Mesenteric fat pad (tissue), 1 donor: Measurements from ENCODE around the gene GRIA3. TPM values are rescaled to one million over a fixed set of nuclear protein-coding genes. Genes with fewer than 3 reads are reported as not detected.
"Not testable (repeated sequence)": the region's sequence is repeated elsewhere in the genome, so short reads cannot be mapped to it uniquely, and the experiment has no call there.

Source experiments
- DNase-seq: peaks from one replicate; pipeline ENCODE4 v3.0.0-alpha.2; 2020; ENCODE audit warnings: low spot score
- total RNA-seq: library from RNA; stranded (reverse); fragmentation: NEBNext Ultra II Directional; extraction: Animal tissue kit (Norgen Biotek cat#: 25700); gene quantifications from one replicate; pipeline ENCODE4 v1.2.1, GENCODE V29; 2021
- donor health status: DM: yes; HTN: yes; CAD: no.

Gene GRIA3
- total RNA-seq, 1 donor from 2014 or later = 0.71 TPM

GRCh38 chrX:123339221-123339905 lies 155.3 kb downstream of the GRIA3 start:
- no peak for DNase-seq

- no peak for DNase-seq
Observed at GRCh38 chrX:123340696-123341095, 156.6 kb downstream of the GRIA3 start.

- DNase-seq = no peak
Observed at GRCh38 chrX:123348468-123348867, 164.4 kb downstream of the GRIA3 start.

GRCh38 chrX:123350226-123350625 lies 166.1 kb downstream of the GRIA3 start:
- DNase-seq = no peak

GRCh38 chrX:123357941-123358340 lies 173.9 kb downstream of the GRIA3 start:
- DNase-seq = no peak

GRCh38 chrX:123358457-123358856 lies 174.4 kb downstream of the GRIA3 start:
- DNase-seq = no peak

- no peak for DNase-seq
Observed at GRCh38 chrX:123361371-123361770, 177.3 kb downstream of the GRIA3 start.

GRCh38 chrX:123386196-123386595 lies 202.1 kb downstream of the GRIA3 start:
- DNase-seq = not testable (repeated sequence)

GRCh38 chrX:123392921-123393320 lies 208.8 kb downstream of the GRIA3 start:
- no peak for DNase-seq

- DNase-seq = no peak
Observed at GRCh38 chrX:123399709-123400108, 215.6 kb downstream of the GRIA3 start.

- no peak for DNase-seq
Observed at GRCh38 chrX:123405231-123405630, 221.2 kb downstream of the GRIA3 start.

- DNase-seq = no peak
Observed at GRCh38 chrX:123408821-123409737, 225.0 kb downstream of the GRIA3 start.

GRCh38 chrX:123422875-123423274 lies 238.8 kb downstream of the GRIA3 start:
- DNase-seq = no peak

- DNase-seq = no peak
Observed at GRCh38 chrX:123424546-123424945, 240.5 kb downstream of the GRIA3 start.

- no peak for DNase-seq
Observed at GRCh38 chrX:123425471-123425870, 241.4 kb downstream of the GRIA3 start.

- DNase-seq = no peak
Observed at GRCh38 chrX:123425904-123426303, 241.8 kb downstream of the GRIA3 start.

GRCh38 chrX:123432361-123433150 lies 248.5 kb downstream of the GRIA3 start:
- no peak for DNase-seq

GRCh38 chrX:123436512-123437136 lies 252.5 kb downstream of the GRIA3 start:
- no peak for DNase-seq

GRCh38 chrX:123439926-123440325 lies 255.8 kb downstream of the GRIA3 start:
- not testable (repeated sequence) for DNase-seq

GRCh38 chrX:123442764-123443163 lies 258.7 kb downstream of the GRIA3 start:
- no peak for DNase-seq

- no peak for DNase-seq
Observed at GRCh38 chrX:123447506-123447905, 263.4 kb downstream of the GRIA3 start.
